HUES6 (cell line): Measurements from ENCODE around the gene RSF1.

ENCODE experiments used
- H3K27ac ChIP-seq: 2 replicates; pipeline ENCODE4 v1.7.0; 2013; ENCODE audit warnings: low read depth, mild to moderate bottlenecking, low read length, inconsistent platforms
- H3K27me3 ChIP-seq: 2 replicates; pipeline ENCODE4 v1.6.1; 2013; ENCODE audit warnings: low read length; ENCODE audit not compliant: control insufficient read depth, insufficient read depth
- H3K36me3 ChIP-seq: 2 replicates; pipeline ENCODE4 v1.6.1; 2013; ENCODE audit warnings: low read length; ENCODE audit not compliant: control insufficient read depth, insufficient read depth
- H3K4me1 ChIP-seq: 2 replicates; pipeline ENCODE4 v1.6.1; 2013; ENCODE audit warnings: low read length; ENCODE audit not compliant: control insufficient read depth, insufficient read depth
- H3K4me3 ChIP-seq: 2 replicates; pipeline ENCODE4 v1.5.1; 2013; ENCODE audit warnings: low read depth, low read length
- H3K9ac ChIP-seq: one replicate; pipeline ENCODE4 v1.6.1; 2013; ENCODE audit warnings: mild to moderate bottlenecking, low read length
- H3K9me3 ChIP-seq: 2 replicates; pipeline ENCODE4 v1.6.1; 2013; ENCODE audit warnings: low read depth, low read length; ENCODE audit not compliant: control insufficient read depth, insufficient read depth

Gene RSF1

GRCh38 chr11:77725433-77725832 lies 95.1 kb downstream of the RSF1 start:
- no peak overlapping the region for H3K9ac ChIP-seq
- H3K4me1 ChIP-seq = no peaks in the 10 kb centered on the region
- H3K27ac ChIP-seq = no peak overlapping the region
- no peak overlapping the region for H3K4me3 ChIP-seq
- peaks cover 36% of the 10 kb centered on the region for H3K36me3 ChIP-seq
- H3K27me3 ChIP-seq = no peaks in the 10 kb centered on the region
- peaks cover 2% of the 10 kb centered on the region for H3K9me3 ChIP-seq

- H3K4me3 ChIP-seq = no peak overlapping the region
- H3K4me1 ChIP-seq = no peaks in the 10 kb centered on the region
- no peaks in the 10 kb centered on the region for H3K27me3 ChIP-seq
- H3K9me3 ChIP-seq = no peaks in the 10 kb centered on the region
- no peak overlapping the region for H3K9ac ChIP-seq
- H3K27ac ChIP-seq = no peak overlapping the region
- H3K36me3 ChIP-seq = peaks cover 37% of the 10 kb centered on the region
These were observed 95.9 kb downstream of the RSF1 start for GRCh38 chr11:77724636-77725035.

- Histone ChIP-seq H3K4me3 (no peak overlapping the region), H3K9ac (no peak overlapping the region), H3K9me3 (no peaks in the 10 kb centered on the region), H3K27ac (no peak overlapping the region), H3K36me3 (peaks cover 43% of the 10 kb centered on the region), H3K4me1 (no peaks in the 10 kb centered on the region), H3K27me3 (no peaks in the 10 kb centered on the region)
These were observed 97.5 kb downstream of the RSF1 start for GRCh38 chr11:77723024-77723423.

GRCh38 chr11:77710358-77710757 lies 110.2 kb downstream of the RSF1 start:
- Histone ChIP-seq H3K4me3 (no peak overlapping the region), H3K4me1 (peaks cover 3% of the 10 kb centered on the region; the same call in 1 of the 2 replicates), H3K27me3 (no peaks in the 10 kb centered on the region), H3K9ac (no peak overlapping the region), H3K36me3 (no peaks in the 10 kb centered on the region), H3K27ac (no peak overlapping the region), H3K9me3 (no peaks in the 10 kb centered on the region)

- H3K36me3 ChIP-seq = peaks cover 8% of the 10 kb centered on the region; the same call in 1 of the 2 replicates
- H3K4me3 ChIP-seq = no peak overlapping the region
- H3K27ac ChIP-seq = peak overlapping the region; percentile 53; the same call in 1 of the 2 replicates
- no peaks in the 10 kb centered on the region for H3K9me3 ChIP-seq
- no peaks in the 10 kb centered on the region for H3K27me3 ChIP-seq
- no peak overlapping the region for H3K9ac ChIP-seq
- H3K4me1 ChIP-seq = peaks cover 4% of the 10 kb centered on the region; the same call in 1 of the 2 replicates
These were observed 114.5 kb downstream of the RSF1 start for GRCh38 chr11:77705876-77706579.

- Histone ChIP-seq H3K27me3 (no peaks in the 10 kb centered on the region), H3K36me3 (peaks cover 8% of the 10 kb centered on the region; the same call in 1 of the 2 replicates), H3K9ac (no peak overlapping the region), H3K4me3 (no peak overlapping the region), H3K4me1 (peaks cover 4% of the 10 kb centered on the region; the same call in 1 of the 2 replicates), H3K27ac (peak overlapping the region; percentile 53; the same call in 1 of the 2 replicates), H3K9me3 (no peaks in the 10 kb centered on the region)
These were observed 115.2 kb downstream of the RSF1 start for GRCh38 chr11:77705195-77705875.

- Histone ChIP-seq H3K27ac (no peak overlapping the region), H3K4me3 (no peak overlapping the region), H3K27me3 (no peaks in the 10 kb centered on the region), H3K9me3 (no peaks in the 10 kb centered on the region), H3K9ac (no peak overlapping the region), H3K36me3 (peaks cover 13% of the 10 kb centered on the region; the same call in 1 of the 2 replicates), H3K4me1 (peaks cover 4% of the 10 kb centered on the region; the same call in 1 of the 2 replicates)
These were observed 116.5 kb downstream of the RSF1 start for GRCh38 chr11:77704029-77704428.

- H3K9ac ChIP-seq = no peak overlapping the region
- H3K27me3 ChIP-seq = no peaks in the 10 kb centered on the region
- no peaks in the 10 kb centered on the region for H3K9me3 ChIP-seq
- H3K4me1 ChIP-seq = no peaks in the 10 kb centered on the region
- H3K4me3 ChIP-seq = no peak overlapping the region
- H3K36me3 ChIP-seq = peaks cover 43% of the 10 kb centered on the region
- H3K27ac ChIP-seq = no peak overlapping the region
These were observed 121.1 kb downstream of the RSF1 start for GRCh38 chr11:77699425-77699824.

GRCh38 chr11:77698896-77699295 lies 121.6 kb downstream of the RSF1 start:
- Histone ChIP-seq H3K27me3 (no peaks in the 10 kb centered on the region), H3K36me3 (peaks cover 43% of the 10 kb centered on the region), H3K27ac (no peak overlapping the region), H3K4me1 (no peaks in the 10 kb centered on the region), H3K9me3 (no peaks in the 10 kb centered on the region), H3K9ac (no peak overlapping the region), H3K4me3 (no peak overlapping the region)

- Histone ChIP-seq H3K27ac (no peak overlapping the region), H3K4me3 (no peak overlapping the region), H3K27me3 (no peaks in the 10 kb centered on the region), H3K9ac (no peak overlapping the region), H3K9me3 (no peaks in the 10 kb centered on the region), H3K4me1 (no peaks in the 10 kb centered on the region), H3K36me3 (peaks cover 50% of the 10 kb centered on the region)
These were observed 122.7 kb downstream of the RSF1 start for GRCh38 chr11:77697865-77698264.

- Histone ChIP-seq H3K36me3 (peaks cover 61% of the 10 kb centered on the region), H3K27ac (no peak overlapping the region), H3K9ac (no peak overlapping the region), H3K27me3 (no peaks in the 10 kb centered on the region), H3K9me3 (no peaks in the 10 kb centered on the region), H3K4me3 (no peak overlapping the region), H3K4me1 (no peaks in the 10 kb centered on the region)
These were observed 125.1 kb downstream of the RSF1 start for GRCh38 chr11:77695417-77695816.
